ENCODE data around the gene SPATA33.
"Not testable (repeated sequence)": the region's sequence is repeated elsewhere in the genome, so short reads cannot be mapped to it uniquely, and the experiment has no call there.

- TF ChIP-seq ELF4 (IDR thresholded peaks at IDR 0.05); ZNF384 (IDR thresholded peaks at IDR 0.05); FOXM1 (IDR thresholded peaks at IDR 0.05; ENCODE audit: borderline replicate concordance): not testable (repeated sequence)
Measured at GRCh38 chr16:89694784-89695085, 37.1 kb downstream of the SPATA33 start.

Measured in HEK293T (cell line).